WI38 (cell line): Measurements from ENCODE around the gene PPP3CA.
A peak's percentile ranks its signal among the peaks of the same experiment; 100 is the strongest.

ENCODE experiments used
- H3K4me3 ChIP-seq: 2 replicates; pipeline ENCODE4 v1.5.1; 2011; ENCODE audit warnings: low read depth, mild to moderate bottlenecking, control low read depth, low read length
- CTCF ChIP-seq: IDR thresholded peaks from 2 replicates; pipeline ENCODE4 v1.5.1; 2012; ENCODE audit warnings: low read depth, mild to moderate bottlenecking, control low read depth, low read length

The PPP3CA gene

GRCh38 chr4:101315786-101316185 is 31.5 kb downstream of the PPP3CA start:
- no peak overlapping the region for H3K4me3 ChIP-seq
- no peak for TF ChIP-seq CTCF

- TF ChIP-seq CTCF = no peak
Measured at GRCh38 chr4:101315041-101315440, 32.3 kb downstream of the PPP3CA start.

DNA sequence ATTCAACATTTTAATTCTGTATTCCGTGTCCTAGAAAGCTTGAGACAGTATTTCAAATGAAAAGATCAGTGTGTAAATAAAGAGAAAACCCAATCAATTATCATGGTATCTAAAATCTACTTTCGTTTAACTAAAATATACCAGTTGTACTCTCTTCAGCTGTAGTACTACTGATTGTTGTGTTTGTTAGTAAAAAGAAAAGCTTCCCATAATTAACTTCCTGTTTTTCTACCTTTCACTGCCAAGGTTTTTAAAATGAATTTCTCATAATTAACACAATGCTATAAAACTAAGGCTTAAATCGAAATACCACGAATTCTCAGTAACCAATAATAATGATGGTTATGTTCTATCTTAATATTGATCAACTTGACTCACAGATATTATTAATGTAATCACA is 37.4 kb downstream of the PPP3CA start:
- no peak overlapping the region for H3K4me3 ChIP-seq
- TF ChIP-seq CTCF = no peak

More at GRCh38 chr4:101315041-101315440, 32.3 kb downstream of the PPP3CA start:
- H3K4me3 ChIP-seq = no peak overlapping the region

DNA sequence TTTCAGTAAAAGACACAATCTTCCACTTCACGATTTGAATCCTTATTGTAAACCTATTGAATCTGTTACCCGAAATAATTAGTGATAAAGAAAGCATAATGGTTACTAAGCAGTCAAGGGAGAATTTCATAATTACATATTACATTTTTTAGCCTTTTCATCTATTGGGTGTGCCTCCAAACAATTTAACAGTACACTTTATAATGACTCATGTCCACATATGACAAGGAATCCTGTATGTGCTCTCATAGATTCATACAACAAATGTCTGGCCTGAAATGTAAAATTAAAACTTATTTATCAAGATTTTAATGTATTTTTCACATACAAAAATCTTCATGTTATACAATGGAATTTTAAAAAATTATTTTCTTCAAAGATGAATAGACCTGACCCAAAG is 39.4 kb downstream of the PPP3CA start:
- TF ChIP-seq CTCF = no peak
- no peak overlapping the region for H3K4me3 ChIP-seq

- H3K4me3 ChIP-seq = peak overlapping the region; percentile 12; the same call in 1 of the 2 replicates
- TF ChIP-seq CTCF = no peak
Measured at GRCh38 chr4:101306764-101307615, 40.3 kb downstream of the PPP3CA start.

DNA sequence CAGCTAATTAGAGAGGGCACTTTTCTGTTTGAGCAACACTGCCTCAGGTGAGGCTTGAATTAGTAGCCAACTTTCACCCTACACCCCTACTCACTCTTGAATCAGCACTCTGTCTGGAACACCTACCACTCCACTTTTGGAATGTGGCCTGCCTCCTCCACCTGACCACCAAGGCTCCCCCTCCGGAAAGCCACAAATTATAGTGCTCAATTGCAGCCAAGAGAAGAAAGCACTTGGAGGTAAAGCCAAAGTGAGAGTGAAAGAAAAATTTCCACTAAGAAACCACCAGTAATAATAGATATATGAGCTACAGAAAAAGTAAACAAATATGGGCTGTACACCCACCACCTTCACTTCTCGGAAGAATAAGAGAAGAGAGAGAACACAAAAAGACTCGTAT is 41.1 kb downstream of the PPP3CA start:
- H3K4me3 ChIP-seq = no peak overlapping the region; the same call in 1 of the 2 replicates
- TF ChIP-seq CTCF = no peak

DNA sequence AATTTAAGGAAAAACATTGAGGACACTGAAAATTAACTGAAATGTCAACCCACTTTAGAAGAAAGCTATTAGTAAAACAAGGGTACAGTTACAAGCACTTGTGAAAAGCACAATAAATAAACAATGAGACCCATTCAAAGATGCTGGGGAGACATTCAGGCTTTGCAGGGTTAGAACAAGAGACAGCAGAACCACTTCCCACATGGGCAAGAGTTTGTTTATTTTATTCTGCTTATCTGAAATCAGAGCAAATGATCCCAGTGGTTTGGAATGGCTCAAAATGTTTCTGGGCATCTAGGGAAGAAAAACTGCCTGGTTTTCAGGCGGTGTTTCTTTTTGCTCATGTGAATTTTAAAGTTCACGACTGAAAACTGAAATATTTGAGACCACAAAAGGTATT is 42.4 kb downstream of the PPP3CA start:
- TF ChIP-seq CTCF = no peak
- H3K4me3 ChIP-seq = no peak overlapping the region
